Peyer's patch (tissue), 4 donors: ENCODE results near the gene LMF2. TPM values are rescaled to one million over a fixed set of nuclear protein-coding genes. Genes with fewer than 3 reads are reported as not detected.

Experiments used
- DNase-seq, 3 donors: peaks; one replicate each; pipeline ENCODE4 v3.0.0-alpha.2; 2017 to 2019
- H3K27ac ChIP-seq, 4 donors: fragments of 200-600 bp; sonication (generic); one replicate each; pipeline ENCODE4 v1.5.1; 2016 to 2019
- H3K27me3 ChIP-seq, 2 donors: fragments of 200-600 bp; sonication (generic); one replicate each; pipeline ENCODE4 v1.5.1; 2019
- H3K36me3 ChIP-seq, 3 donors: fragments of 200-600 bp; sonication (generic); one replicate each; pipeline ENCODE4 v1.5.1; 2016 to 2019
- H3K4me1 ChIP-seq, 4 donors: fragments of 200-600 bp; sonication (generic); one replicate each; pipeline ENCODE4 v1.5.1; 2016 to 2019
- H3K4me3 ChIP-seq, 4 donors: fragments of 200-600 bp; sonication (generic); 1 replicate in 3 of 4; 2 replicates in 1 of 4; pipeline ENCODE4 v1.5.1; 2016 to 2019; ENCODE audit warnings: mild to moderate bottlenecking in 1 of 4
- H3K9me3 ChIP-seq, 4 donors: fragments of 200-600 bp; sonication (generic); one replicate each; pipeline ENCODE4 v1.5.1; 2016 to 2019; ENCODE audit warnings: mild to moderate bottlenecking in 1 of 4
- POLR2A ChIP-seq, 2 donors: fragments of 450-650 bp; IDR thresholded peaks; one replicate each; pipeline ENCODE4 v1.5.1; 2017; ENCODE audit warnings: antibody characterized with exemption in 2 of 2, mild to moderate bottlenecking in 2 of 2, moderate library complexity in 2 of 2
- total RNA-seq, 4 donors: library from RNA; depleted of rRNA; stranded (reverse); fragments of >200 nt; gene quantifications; one replicate each; pipeline ENCODE4 v1.1.0, GENCODE V29; 2016
- TF ChIP-seq, protein P1 (sequence below), 6 experiments: fragments of 450-650 bp in 4 of 6; fragments of 200-600 bp in 2 of 6; sonication (generic) in 1 of 6; IDR thresholded peaks; one replicate each; pipeline ENCODE4 v1.5.1; 2017 to 2019; ENCODE audit warnings: antibody characterized with exemption in 6 of 6, mild to moderate bottlenecking in 3 of 6, moderate library complexity in 1 of 6

Gene LMF2
- total RNA-seq, 4 donors from 2014 or later: 68.5 to 94.9 (median 83.3) TPM

DNA sequence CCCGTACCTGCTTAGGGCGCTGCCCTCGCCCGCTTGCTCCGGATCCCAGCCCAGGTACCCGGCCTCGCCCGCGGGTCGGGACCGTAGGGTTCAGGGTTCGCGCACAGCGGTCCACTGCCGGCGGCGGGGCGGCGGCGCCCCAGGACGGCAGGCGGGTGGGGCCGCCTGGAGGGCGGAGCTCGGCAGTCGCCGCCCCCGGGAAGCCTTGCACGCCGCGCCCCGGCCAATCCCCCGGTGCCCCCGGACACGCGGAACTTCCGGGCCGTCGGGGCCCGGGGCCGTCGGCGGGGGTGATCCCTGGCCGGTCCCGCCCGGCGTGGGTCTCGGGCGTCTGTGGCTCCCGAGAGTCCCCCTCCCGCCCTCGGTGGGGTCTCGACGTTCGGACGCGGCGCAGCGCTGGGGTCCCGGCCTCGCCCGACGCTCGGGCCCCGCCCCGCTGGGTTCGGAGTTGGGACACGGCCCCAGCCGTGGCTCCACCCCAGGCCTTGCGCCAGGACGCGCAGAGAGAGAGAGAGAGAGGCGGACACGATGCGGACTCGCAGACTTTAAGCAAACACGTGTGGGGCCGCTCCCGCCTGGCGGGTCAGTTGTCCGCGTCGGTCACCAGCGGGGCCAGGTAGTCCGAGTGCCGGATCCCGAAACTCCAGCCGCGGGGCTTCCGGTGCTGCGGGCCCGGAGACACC is 22.5 kb upstream of the LMF2 start, which contains the start of gene TYMP:
Gene TYMP, minus strand, starts transcription at position 116 of the 683 bp plus-strand sequence. CDS start 303 bp downstream, outside the sequence.
- H3K27me3 ChIP-seq: no peaks in the 10 kb centered on the region
- no peaks in the 10 kb centered on the region for H3K36me3 ChIP-seq
- H3K9me3 ChIP-seq: no peaks in the 10 kb centered on the region
- peak; percentile 75 to 94 (median 94) for DNase-seq
- H3K4me3 ChIP-seq: peak within 1 kb of the TSS; percentile 60 to 76 (median 68)
- H3K27ac ChIP-seq: peak within 1 kb of the TSS; percentile 97 to 100 (median 98)
- H3K4me1 ChIP-seq: peaks cover 0 to 47% (median 18%) of the 10 kb centered on the region in 4 donors
- TF ChIP-seq POLR2A (IDR thresholded peaks at IDR 0.05): peak; percentile 69 to 74
- TF ChIP-seq, protein P1, sequence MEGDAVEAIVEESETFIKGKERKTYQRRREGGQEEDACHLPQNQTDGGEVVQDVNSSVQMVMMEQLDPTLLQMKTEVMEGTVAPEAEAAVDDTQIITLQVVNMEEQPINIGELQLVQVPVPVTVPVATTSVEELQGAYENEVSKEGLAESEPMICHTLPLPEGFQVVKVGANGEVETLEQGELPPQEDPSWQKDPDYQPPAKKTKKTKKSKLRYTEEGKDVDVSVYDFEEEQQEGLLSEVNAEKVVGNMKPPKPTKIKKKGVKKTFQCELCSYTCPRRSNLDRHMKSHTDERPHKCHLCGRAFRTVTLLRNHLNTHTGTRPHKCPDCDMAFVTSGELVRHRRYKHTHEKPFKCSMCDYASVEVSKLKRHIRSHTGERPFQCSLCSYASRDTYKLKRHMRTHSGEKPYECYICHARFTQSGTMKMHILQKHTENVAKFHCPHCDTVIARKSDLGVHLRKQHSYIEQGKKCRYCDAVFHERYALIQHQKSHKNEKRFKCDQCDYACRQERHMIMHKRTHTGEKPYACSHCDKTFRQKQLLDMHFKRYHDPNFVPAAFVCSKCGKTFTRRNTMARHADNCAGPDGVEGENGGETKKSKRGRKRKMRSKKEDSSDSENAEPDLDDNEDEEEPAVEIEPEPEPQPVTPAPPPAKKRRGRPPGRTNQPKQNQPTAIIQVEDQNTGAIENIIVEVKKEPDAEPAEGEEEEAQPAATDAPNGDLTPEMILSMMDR (IDR thresholded peaks at IDR 0.05): no peak

DNA sequence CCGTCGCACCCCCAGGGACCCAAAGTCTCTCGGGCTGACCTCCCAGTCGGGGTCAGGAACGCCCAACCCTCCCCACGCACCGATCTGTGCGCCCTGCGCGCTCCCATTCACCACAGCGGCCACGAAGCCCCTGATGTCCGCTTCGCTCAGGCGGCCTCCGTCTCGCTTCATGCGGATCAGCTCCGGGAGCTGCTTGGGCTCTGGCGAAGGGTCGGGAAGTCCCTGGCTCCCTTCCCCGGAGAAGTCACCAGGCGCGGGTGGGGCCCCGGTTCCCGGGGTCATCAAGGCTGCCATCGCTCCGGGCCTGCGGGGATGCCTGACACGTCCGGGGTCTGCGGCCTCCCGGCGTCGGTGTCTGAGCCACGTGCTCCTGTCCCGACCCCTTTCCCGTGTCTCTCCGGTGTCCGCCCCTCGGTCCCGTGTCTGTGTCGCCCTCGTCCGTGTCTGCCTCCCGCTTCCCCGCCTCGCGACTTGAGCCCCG is 22.0 kb upstream of the LMF2 start:
- H3K27ac ChIP-seq: peak overlapping the region; percentile 97 to 100 (median 98)
- H3K27me3 ChIP-seq: no peaks in the 10 kb centered on the region
- H3K4me1 ChIP-seq: peaks cover 2 to 53% (median 22%) of the 10 kb centered on the region in 4 donors
- TF ChIP-seq, protein P1 (IDR thresholded peaks at IDR 0.05): no peak
- TF ChIP-seq POLR2A (IDR thresholded peaks at IDR 0.05): no peak
- H3K9me3 ChIP-seq: no peaks in the 10 kb centered on the region
- no peaks in the 10 kb centered on the region for H3K36me3 ChIP-seq
- H3K4me3 ChIP-seq: peak overlapping the region; percentile 60 to 76 (median 68)
- DNase-seq: no peak

DNA sequence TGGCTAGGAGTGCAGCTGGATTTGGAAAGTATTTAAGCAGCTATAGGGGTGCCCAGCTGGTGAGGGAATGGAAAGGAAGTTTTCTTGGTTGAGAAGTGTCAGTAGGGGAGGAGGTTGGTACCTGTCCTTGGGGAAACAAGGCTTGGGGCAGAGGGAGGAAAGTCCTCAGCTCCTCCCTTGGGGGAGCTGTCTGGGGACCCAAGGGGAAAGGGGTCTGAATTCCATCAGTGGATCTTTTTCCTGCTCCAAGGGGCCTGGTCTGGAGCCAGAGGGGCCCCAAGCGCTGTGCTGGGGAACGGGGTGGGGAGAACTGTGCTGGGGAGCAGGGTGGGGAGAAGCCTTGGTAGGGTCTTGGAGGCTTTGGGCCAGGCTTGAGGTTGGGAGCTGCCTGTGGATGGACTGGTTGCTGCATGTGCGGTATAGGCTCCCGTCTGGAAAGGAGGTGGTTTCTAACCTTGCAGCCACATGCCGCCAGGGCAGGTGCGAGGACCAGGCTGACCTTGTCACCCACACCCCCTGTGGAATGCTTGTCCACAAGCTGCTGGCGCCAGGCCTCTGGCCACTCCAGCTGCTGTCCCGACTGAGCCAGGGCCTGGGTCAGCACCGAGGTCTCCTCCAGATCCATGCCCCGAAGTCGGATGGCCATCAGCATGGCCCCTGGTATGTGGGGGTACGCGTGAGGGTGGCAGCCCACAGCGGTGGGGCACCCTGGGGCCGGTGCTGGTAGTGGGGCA is 21.3 kb upstream of the LMF2 start:
- TF ChIP-seq, protein P1 (IDR thresholded peaks at IDR 0.05): no peak
- TF ChIP-seq POLR2A (IDR thresholded peaks at IDR 0.05): no peak
- peaks cover 6 to 59% (median 24%) of the 10 kb centered on the region in 4 donors for H3K4me1 ChIP-seq
- H3K27ac ChIP-seq: peak overlapping the region; percentile 97 to 100 (median 98)
- no peaks in the 10 kb centered on the region for H3K27me3 ChIP-seq
- DNase-seq: no peak
- H3K4me3 ChIP-seq: peak overlapping the region; percentile 60 to 76 (median 68)
- H3K36me3 ChIP-seq: peaks cover 0 to 3% (median 0%) of the 10 kb centered on the region in 3 donors
- H3K9me3 ChIP-seq: no peaks in the 10 kb centered on the region

DNA sequence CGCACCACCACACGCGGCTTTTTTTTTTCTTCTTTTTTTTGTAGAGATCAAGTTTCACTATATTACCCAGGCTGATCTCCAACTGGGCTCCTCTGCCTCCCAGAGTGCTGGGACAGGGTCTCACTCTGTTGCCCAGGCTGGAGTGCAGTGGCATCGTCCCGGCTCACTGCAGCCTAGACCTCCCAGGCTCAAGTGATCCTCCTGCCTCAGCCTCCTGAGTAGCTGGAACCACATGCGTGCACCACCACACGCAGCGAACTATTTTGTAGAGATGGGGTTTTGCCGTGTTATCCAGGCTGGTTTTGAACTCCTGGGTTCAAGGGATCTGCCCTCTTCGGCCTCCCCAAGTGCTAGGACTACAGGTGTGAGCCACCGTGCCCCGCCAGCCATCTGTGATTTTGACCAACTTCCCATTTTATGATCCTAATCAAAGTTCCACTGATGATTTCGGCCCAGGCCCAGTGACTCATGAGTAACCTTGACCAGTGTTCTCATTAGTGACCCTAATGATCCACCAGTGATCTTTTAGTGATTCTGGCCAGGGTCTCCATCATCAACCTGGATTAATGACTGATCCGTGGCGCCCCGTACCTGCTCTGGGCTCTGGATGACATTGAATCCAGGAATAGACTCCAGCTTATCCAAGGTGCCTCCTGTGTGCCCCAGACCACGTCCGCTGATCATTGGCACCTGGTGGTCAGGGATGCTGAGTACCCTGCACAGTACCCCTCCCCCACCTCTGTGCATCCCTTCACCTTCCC is 20.6 kb upstream of the LMF2 start:
- H3K27ac ChIP-seq: peak overlapping the region; percentile 97 to 100 (median 98)
- peaks cover 0 to 10% (median 0%) of the 10 kb centered on the region in 3 donors for H3K36me3 ChIP-seq
- H3K27me3 ChIP-seq: no peaks in the 10 kb centered on the region
- no peak for DNase-seq
- H3K9me3 ChIP-seq: no peaks in the 10 kb centered on the region
- TF ChIP-seq, protein P1 (IDR thresholded peaks at IDR 0.05): no peak
- TF ChIP-seq POLR2A (IDR thresholded peaks at IDR 0.05): no peak
- peak overlapping the region in 1 of 4 donors; percentile 76 for H3K4me3 ChIP-seq
- peaks cover 6 to 65% (median 24%) of the 10 kb centered on the region in 4 donors for H3K4me1 ChIP-seq
